D721Med (cell line): Measurements from ENCODE around the gene SYT11.
"Not testable (repeated sequence)": the region's sequence is repeated elsewhere in the genome, so short reads cannot be mapped to it uniquely, and the experiment has no call there.

Experiments
- DNase-seq: peaks from one replicate; pipeline ENCODE4 v3.0.0; 2011; ENCODE audit warnings: low spot score; ENCODE audit not compliant: insufficient read length
- FAIRE-seq: peaks from 2 replicates; lab custom pipeline; 2011; peaks lifted over from hg19 to GRCh38; lab: Jason Lieb, UNC
- TF ChIP-seq, protein P1 (sequence below): IDR thresholded peaks from 2 replicates; pipeline ENCODE4 v1.5.1; 2012; ENCODE audit warnings: mild to moderate bottlenecking, control low read depth; ENCODE audit not compliant: insufficient read depth; ENCODE audit errors: missing control alignments

The SYT11 gene

GRCh38 chr1:155833665-155834295 lies 25.6 kb upstream of the SYT11 start:
- TF ChIP-seq, protein P1, sequence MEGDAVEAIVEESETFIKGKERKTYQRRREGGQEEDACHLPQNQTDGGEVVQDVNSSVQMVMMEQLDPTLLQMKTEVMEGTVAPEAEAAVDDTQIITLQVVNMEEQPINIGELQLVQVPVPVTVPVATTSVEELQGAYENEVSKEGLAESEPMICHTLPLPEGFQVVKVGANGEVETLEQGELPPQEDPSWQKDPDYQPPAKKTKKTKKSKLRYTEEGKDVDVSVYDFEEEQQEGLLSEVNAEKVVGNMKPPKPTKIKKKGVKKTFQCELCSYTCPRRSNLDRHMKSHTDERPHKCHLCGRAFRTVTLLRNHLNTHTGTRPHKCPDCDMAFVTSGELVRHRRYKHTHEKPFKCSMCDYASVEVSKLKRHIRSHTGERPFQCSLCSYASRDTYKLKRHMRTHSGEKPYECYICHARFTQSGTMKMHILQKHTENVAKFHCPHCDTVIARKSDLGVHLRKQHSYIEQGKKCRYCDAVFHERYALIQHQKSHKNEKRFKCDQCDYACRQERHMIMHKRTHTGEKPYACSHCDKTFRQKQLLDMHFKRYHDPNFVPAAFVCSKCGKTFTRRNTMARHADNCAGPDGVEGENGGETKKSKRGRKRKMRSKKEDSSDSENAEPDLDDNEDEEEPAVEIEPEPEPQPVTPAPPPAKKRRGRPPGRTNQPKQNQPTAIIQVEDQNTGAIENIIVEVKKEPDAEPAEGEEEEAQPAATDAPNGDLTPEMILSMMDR = no peak
- DNase-seq (no peak), FAIRE-seq (no peak)

GRCh38 chr1:155834296-155834926 lies 25.0 kb upstream of the SYT11 start:
- TF ChIP-seq, protein P1 = no peak
- FAIRE-seq (no peak), DNase-seq (no peak)

- not testable (repeated sequence) for DNase-seq, FAIRE-seq
Observed at GRCh38 chr1:155834927-155835399, 24.4 kb upstream of the SYT11 start.

- TF ChIP-seq, protein P1 = no peak
- FAIRE-seq (no peak), DNase-seq (no peak)
Observed at GRCh38 chr1:155835548-155835947, 23.8 kb upstream of the SYT11 start.

DNA sequence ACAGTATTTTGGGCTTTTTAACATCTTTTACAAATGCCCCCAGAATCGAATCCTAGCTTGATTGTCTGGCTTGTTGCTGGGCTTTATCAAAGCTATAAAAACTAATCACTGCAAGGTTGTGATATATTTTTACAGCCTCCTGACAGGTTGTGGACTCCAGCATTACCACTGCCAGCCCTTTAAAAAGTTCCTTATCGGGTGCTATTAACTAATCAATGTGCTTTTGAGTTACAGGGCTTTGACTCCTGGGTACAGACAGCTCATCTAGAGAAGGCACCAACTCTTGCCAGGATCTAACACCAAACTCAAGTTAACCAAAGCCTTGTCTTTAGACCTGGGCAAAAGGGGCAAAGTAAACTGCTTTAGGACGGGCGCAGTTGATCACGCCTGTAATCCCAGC lies 19.0 kb upstream of the SYT11 start:
- DNase-seq (no peak), FAIRE-seq (no peak)
- TF ChIP-seq, protein P1 = no peak

GRCh38 chr1:155844860-155845421 lies 14.4 kb upstream of the SYT11 start:
- DNase-seq (no peak), FAIRE-seq (no peak)
- TF ChIP-seq, protein P1 = no peak

DNA sequence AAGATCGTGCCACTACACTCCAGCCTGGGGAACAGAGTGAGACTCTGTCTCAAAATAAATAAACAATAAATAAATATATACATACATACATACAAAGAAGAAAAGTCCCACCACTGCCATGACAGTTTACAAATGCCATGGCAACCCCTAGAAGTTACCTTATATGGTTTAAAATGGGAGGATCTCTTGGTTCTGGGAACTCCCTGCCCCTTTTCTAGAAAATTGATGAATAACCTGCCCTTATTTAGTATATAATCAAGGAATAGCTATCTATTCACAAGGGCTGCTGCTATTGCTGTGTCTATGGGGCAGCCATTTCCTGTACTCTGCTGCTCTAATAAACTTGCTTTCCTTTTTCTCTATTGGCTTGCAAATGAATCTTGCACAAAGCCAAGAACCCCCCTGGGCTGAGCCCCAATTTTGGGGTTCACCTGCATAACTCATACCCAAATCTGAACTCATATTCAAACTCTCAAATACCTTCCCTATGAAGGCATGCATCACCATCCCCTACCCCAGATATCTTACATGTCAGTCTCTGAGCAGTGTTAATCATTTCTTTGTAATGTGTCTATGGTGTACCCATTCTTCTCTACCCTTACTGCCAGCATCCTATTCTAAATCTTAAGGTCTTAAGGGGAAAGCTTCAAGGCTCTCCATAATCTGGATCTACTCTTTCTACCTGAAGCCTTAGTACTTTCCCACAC lies 11.4 kb upstream of the SYT11 start:
- TF ChIP-seq, protein P1 = no peak
- DNase-seq (no peak), FAIRE-seq (no peak)
